Keratinocyte (primary cell): ENCODE data around the gene HOXD13. TPM values are rescaled to one million over a fixed set of nuclear protein-coding genes. Genes with fewer than 3 reads are reported as not detected.

Source experiments
- DNase-seq: peaks from one replicate; pipeline ENCODE4 v3.0.0-alpha.2; 2011; ENCODE audit warnings: low read depth, missing footprints, low spot score
- FAIRE-seq: peaks from 2 replicates; lab custom pipeline; 2011; peaks lifted over from hg19 to GRCh38; lab: Jason Lieb, UNC
- H2AFZ ChIP-seq: 2 replicates; pipeline ENCODE4 v1.6.0; 2012; ENCODE audit warnings: low read length, control low read depth, inconsistent platforms; ENCODE audit not compliant: control insufficient read depth
- H3K27ac ChIP-seq: 2 replicates; pipeline ENCODE4 v1.5.1; 2011; ENCODE audit warnings: low read length; ENCODE audit not compliant: control insufficient read depth, insufficient read depth
- H3K27me3 ChIP-seq: 3 replicates; pipeline ENCODE4 v1.6.0; 2011; ENCODE audit warnings: low read length; ENCODE audit not compliant: control insufficient read depth, insufficient read depth; ENCODE audit errors: extremely low read depth
- H3K36me3 ChIP-seq, 2 experiments: 2 replicates in 1 of 2; 3 replicates in 1 of 2; pipeline ENCODE4 v1.5.1; 2011; ENCODE audit warnings: low read length in 2 of 2, mild to moderate bottlenecking in 1 of 2; ENCODE audit not compliant: control insufficient read depth in 2 of 2, insufficient read depth in 2 of 2; ENCODE audit errors: extremely low read depth in 1 of 2
- H3K4me1 ChIP-seq: 3 replicates; pipeline ENCODE4 v1.5.1; 2011; ENCODE audit warnings: low read length; ENCODE audit not compliant: control insufficient read depth, insufficient read depth; ENCODE audit errors: extremely low read depth
- H3K4me2 ChIP-seq: 3 replicates; pipeline ENCODE4 v1.6.0; 2011; ENCODE audit warnings: low read depth, low read length; ENCODE audit not compliant: control insufficient read depth, insufficient read depth; ENCODE audit errors: extremely low read depth
- H3K4me3 ChIP-seq, 3 experiments: fragments of 200-600 bp in 1 of 3; sonication (generic) in 1 of 3; 2 replicates in 2 of 3; 3 replicates in 1 of 3; pipeline ENCODE4 v1.5.1; 2011 to 2016; ENCODE audit warnings: low read length in 3 of 3, mild to moderate bottlenecking in 3 of 3, control low read depth in 2 of 3, inconsistent platforms in 1 of 3, low read depth in 1 of 3, mixed read lengths in 1 of 3, mixed run types in 1 of 3, moderate library complexity in 1 of 3; ENCODE audit not compliant: control insufficient read depth in 2 of 3, insufficient read depth in 2 of 3; ENCODE audit errors: extremely low read depth in 1 of 3
- H3K79me2 ChIP-seq: 2 replicates; pipeline ENCODE4 v1.6.0; 2012; ENCODE audit warnings: low read length; ENCODE audit not compliant: control insufficient read depth, insufficient read depth
- H3K9ac ChIP-seq: 3 replicates; pipeline ENCODE4 v1.6.0; 2011; ENCODE audit warnings: low read length; ENCODE audit not compliant: control insufficient read depth, insufficient read depth; ENCODE audit errors: extremely low read depth
- H3K9me1 ChIP-seq: 3 replicates; pipeline ENCODE4 v1.6.0; 2011; ENCODE audit warnings: low read length; ENCODE audit not compliant: control insufficient read depth, insufficient read depth; ENCODE audit errors: extremely low read depth
- H3K9me3 ChIP-seq: 2 replicates; pipeline ENCODE4 v1.5.1; 2012; ENCODE audit warnings: low read depth, low read length; ENCODE audit not compliant: control insufficient read depth
- H4K20me1 ChIP-seq: 3 replicates; pipeline ENCODE4 v1.6.0; 2011; ENCODE audit warnings: low read length; ENCODE audit not compliant: control insufficient read depth, insufficient read depth; ENCODE audit errors: extremely low read depth
- EZH2 ChIP-seq: IDR thresholded peaks from one replicate; pipeline ENCODE4 v1.6.1; 2012; ENCODE audit warnings: inconsistent platforms, mild to moderate bottlenecking, low read length, moderate library complexity
- dilution Hi-C: fragments of 300-500 bp; cut with MboI; formaldehyde crosslinking; loops from one replicate; pipeline ENCODE4 v1.7.0; 2020; ENCODE audit warnings: low sequenced_read_pairs; ENCODE audit not compliant: extremely low pct_ligation_motif_present
- polyA plus RNA-seq, 5 experiments: library from polyadenylated mRNA; depleted of rRNA in 3 of 5; stranded (reverse) in 3 of 5; stranded (forward) in 1 of 5; unstranded in 1 of 5; fragments of >200 nt; gene quantifications; 1 replicate in 1 of 5; 2 replicates in 3 of 5; 3 replicates in 1 of 5; pipeline versions ENCODE4 v1.2.1 to v1.2.3, GENCODE V29; 2011 to 2012; ENCODE audit warnings: missing spikeins in 2 of 5, low read depth in 1 of 5, low replicate concordance in 1 of 5
- TF ChIP-seq, protein P1 (sequence below), 3 experiments: IDR thresholded peaks in 1 of 3; conservative IDR thresholded peaks in 1 of 3; optimal IDR thresholded peaks in 1 of 3; 2 replicates in 2 of 3; 3 replicates in 1 of 3; pipeline versions ENCODE3 to v1.5.1; 2011; ENCODE audit warnings: low read length in 3 of 3, mild to moderate bottlenecking in 3 of 3, moderate library complexity in 2 of 3, control low read depth in 1 of 3, inconsistent platforms in 1 of 3; ENCODE audit not compliant: insufficient read depth in 2 of 3; ENCODE audit errors: extremely low read depth in 1 of 3

Gene HOXD13
- polyA plus RNA-seq, 1 donor (not counting 4 experiments of a cell fraction or from before 2014, with no cell fraction given) = not detected

DNA sequence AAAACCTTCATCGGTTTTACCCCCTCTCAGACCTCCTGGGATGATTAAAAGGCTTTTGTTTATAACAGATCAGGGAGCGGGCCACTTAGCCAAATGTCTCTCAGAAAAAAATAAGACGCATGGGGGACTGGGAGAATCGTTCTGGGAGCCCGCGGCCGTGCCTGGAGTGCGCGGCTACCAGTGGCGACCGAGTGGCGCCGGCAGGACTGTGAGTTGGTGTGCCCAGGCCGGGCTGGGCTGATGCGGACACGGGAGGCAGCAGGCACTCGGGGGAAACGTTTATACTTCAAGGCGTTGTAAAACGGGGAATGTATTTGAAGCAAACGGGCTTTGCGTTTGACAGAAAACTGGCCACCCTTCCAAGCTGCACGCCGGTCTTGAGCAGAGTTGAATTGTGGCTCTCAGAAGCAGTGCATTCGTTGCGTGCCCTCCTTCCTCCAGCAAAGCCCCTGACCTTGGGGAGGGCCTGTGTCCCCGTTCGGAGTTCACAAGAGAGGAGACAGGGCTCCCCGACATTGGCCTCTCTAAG is 19.4 kb downstream of the HOXD13 start:
- Histone ChIP-seq H3K27me3 (peaks cover 95% of the 10 kb centered on the region), H4K20me1 (peaks cover 2% of the 10 kb centered on the region), H3K4me2 (no peak overlapping the region), H2AFZ (no peak overlapping the region), H3K9me1 (no peaks in the 10 kb centered on the region), H3K9me3 (peaks cover 4% of the 10 kb centered on the region), H3K9ac (no peak overlapping the region), H3K4me3 (no peak overlapping the region), H3K4me1 (no peaks in the 10 kb centered on the region), H3K36me3 (no peaks in the 10 kb centered on the region), H3K27ac (no peak overlapping the region), H3K79me2 (no peaks in the 10 kb centered on the region)
- dilution Hi-C loops = no loop called here
- no peak for DNase-seq
- TF ChIP-seq, protein P1, sequence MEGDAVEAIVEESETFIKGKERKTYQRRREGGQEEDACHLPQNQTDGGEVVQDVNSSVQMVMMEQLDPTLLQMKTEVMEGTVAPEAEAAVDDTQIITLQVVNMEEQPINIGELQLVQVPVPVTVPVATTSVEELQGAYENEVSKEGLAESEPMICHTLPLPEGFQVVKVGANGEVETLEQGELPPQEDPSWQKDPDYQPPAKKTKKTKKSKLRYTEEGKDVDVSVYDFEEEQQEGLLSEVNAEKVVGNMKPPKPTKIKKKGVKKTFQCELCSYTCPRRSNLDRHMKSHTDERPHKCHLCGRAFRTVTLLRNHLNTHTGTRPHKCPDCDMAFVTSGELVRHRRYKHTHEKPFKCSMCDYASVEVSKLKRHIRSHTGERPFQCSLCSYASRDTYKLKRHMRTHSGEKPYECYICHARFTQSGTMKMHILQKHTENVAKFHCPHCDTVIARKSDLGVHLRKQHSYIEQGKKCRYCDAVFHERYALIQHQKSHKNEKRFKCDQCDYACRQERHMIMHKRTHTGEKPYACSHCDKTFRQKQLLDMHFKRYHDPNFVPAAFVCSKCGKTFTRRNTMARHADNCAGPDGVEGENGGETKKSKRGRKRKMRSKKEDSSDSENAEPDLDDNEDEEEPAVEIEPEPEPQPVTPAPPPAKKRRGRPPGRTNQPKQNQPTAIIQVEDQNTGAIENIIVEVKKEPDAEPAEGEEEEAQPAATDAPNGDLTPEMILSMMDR (optimal IDR thresholded peaks at IDR 0.05 in 1 of 3, IDR thresholded peaks at IDR 0.05 in 1 of 3, conservative IDR thresholded peaks at IDR 0.05 in 1 of 3; ENCODE audit: extremely low read depth in 1 of 3, insufficient read depth in 2 of 3, low read length in 3 of 3) = no peak
- TF ChIP-seq EZH2 = peak; percentile 62
- FAIRE-seq = no peak

DNA sequence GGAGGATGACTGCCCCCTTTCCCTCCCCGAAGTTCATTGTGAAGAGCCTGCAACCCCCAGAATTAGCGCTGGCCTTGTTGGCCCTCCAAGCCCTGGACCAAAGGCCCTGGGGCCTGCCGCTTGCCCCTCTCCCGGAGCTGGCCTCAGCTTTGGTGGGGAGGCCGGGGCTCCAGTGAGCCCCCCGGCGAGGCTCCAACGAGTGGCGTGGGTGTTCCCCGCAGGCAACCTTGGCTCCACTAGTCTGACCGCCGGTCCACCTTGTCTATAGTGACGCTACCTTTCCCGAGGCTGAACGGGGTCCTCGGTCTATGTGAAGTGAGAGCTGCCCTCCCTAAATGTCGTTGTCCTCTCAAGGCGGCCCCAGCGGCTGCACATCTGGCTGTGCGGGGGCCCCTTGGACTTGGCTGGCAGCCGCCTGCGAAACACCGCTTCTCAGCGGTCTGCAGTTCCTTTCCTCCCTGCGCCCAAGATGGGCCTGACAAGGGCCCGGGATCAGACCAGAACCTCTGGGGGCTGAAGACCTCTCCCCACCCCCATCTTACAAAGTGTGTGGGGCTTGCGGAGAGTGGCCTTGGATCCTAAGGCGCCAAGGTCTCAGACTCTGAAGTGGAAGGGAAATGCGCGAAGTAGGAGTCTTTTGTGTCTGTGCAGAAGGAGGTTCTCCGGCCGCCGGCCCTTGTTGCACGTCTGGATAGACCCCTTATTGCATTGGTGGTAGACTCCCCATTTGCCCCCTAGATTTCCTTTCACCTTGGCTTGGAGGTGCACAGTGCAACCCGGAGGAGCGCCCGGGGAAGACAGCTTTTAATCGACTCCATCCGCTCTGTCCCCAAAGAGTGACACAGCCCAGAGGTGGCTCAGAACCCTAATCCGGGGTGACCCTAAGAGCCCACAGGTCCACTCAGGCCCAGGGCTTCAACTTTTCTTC is 20.1 kb downstream of the HOXD13 start:
- Histone ChIP-seq H3K36me3 (no peaks in the 10 kb centered on the region), H3K9ac (no peak overlapping the region), H3K27ac (no peak overlapping the region), H3K4me1 (no peaks in the 10 kb centered on the region), H3K9me1 (no peaks in the 10 kb centered on the region), H4K20me1 (peaks cover 2% of the 10 kb centered on the region), H3K27me3 (peaks cover 97% of the 10 kb centered on the region), H3K9me3 (peaks cover 4% of the 10 kb centered on the region), H2AFZ (no peak overlapping the region), H3K4me2 (no peak overlapping the region), H3K79me2 (no peaks in the 10 kb centered on the region), H3K4me3 (no peak overlapping the region)
- DNase-seq (no peak), FAIRE-seq (no peak)
- dilution Hi-C loops = no loop called here
- TF ChIP-seq, protein P1 (optimal IDR thresholded peaks at IDR 0.05 in 1 of 3, IDR thresholded peaks at IDR 0.05 in 1 of 3, conservative IDR thresholded peaks at IDR 0.05 in 1 of 3; ENCODE audit: extremely low read depth in 1 of 3, insufficient read depth in 2 of 3, low read length in 3 of 3) = no peak
- peak; percentile 29 for TF ChIP-seq EZH2
